ENCODE measurements around the gene LSM12.

The LSM12 gene

DNA sequence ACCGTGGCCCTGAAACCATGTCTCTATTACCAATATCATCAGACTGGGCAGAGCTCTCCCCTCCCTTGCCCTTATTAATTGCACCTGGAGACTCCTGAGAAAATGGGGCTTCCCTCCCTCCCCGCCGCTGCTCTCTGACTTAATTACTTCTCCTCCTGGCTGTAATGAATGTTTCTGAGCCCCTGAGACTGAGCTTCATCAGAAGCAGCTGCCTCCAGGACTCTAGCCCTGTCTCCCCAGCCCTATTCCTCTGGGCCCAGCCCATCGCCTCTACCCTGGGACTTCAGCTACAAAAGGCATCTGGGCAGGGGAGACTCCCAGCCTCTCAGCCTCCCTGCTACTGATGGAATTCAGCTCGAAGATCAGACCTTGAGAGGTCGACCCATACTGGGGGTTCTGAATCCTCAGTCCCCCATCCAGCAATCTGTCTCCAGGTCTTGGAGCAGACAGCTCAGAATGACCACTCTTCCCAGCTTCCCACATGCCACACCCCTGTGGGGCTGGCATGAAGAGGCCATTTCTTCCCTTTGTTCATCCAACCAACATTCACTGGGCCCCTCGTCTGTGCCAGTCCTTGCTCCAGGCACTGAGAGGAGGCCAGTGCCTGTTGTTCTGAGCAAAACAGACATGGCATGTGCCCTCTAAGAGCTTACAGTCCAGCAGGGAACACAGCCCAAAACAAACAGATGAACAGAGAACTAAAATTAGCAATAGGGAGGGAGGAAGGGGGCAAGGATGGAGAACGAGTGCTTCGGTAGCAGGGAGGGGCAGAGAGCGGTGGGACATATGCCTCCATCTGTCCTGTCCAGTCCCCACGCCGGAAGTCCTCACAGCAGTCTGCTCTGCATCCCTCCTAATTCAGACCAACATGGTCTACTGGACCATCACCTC, 79.1 kb downstream of the LSM12 start:
- DNase-seq (ENCODE audit: low read depth), result no peak

DNA sequence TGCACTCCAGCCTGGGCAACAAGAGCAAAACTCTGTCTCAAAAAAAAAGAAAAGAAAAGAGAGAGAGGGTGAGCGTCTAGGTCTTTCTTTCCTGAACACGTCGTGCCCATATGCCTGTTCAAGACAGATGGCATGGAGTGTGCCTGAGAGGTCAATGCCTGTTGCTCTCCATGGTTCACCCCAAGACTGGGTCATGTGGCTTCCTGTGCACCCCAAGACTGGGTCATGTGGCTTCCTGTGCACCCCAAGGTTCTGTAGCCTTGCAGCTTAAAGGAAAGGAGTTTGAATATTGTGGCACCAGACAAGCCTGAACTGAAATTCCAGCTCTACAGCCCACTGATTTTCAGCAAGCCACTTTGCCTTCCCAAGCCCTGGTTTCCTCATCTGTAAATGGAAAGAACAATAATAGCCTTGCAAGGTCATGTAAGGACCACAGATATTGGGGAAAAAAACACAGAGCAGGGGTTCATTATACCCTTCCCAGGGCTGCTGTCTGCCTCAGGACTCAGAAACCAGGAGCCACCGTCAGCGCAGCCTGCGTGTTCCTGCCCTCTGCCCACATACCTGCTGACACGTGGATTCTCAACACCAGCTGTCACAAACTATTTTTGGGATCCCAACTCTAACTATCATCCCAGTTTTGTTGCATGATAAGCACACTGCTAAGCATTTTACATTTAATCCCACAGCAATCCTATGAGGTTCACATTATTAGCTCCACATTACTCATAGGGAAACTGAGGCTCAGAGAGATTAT, 80.1 kb downstream of the LSM12 start:
- DNase-seq (ENCODE audit: low read depth), result no peak

DNA sequence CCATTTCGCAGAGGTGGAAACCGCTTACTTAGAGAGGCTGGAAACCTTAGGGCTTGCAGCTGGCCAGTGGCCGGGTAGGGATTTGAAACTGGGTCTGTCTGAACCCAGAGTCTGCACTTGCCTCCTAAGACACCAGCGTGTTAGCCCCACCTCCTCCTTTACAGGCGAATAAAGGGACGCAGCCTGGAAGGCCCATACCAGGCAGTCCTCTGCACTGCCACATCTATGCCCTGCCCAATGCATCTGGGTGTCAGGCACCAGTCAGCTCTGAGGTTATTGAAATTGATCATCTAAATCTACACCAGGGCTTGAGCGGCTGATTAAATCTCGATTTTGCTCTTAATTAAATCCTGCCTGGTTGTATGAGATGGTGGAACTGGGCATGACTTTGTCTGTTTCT, 82.0 kb downstream of the LSM12 start:
- no peak for DNase-seq (ENCODE audit: low read depth)
